ENCODE measurements around the gene PARD3. TPM values are rescaled to one million over a fixed set of nuclear protein-coding genes. Genes with fewer than 3 reads are reported as not detected.
"Not testable (repeated sequence)": the region's sequence is repeated elsewhere in the genome, so short reads cannot be mapped to it uniquely, and the experiment has no call there.

The PARD3 gene
- total RNA-seq, 3 donors from 2014 or later, result 39.5 to 87.9 (median 47.0) TPM

GRCh38 chr10:34430685-34431084 is 384.4 kb downstream of the PARD3 start:
- no peak for ATAC-seq
- no peak overlapping the region for H3K4me3 ChIP-seq
- H3K4me1 ChIP-seq (ENCODE audit: low read depth), result no peaks in the 10 kb centered on the region
- DNase-seq, result no peak
- no peaks in the 10 kb centered on the region for H3K9me3 ChIP-seq
- H3K36me3 ChIP-seq (ENCODE audit: low read depth), result no peaks in the 10 kb centered on the region
- intact Hi-C loops (cut with DNase I, micrococcal nuclease), result no loop called here
- TF ChIP-seq CTCF (IDR thresholded peaks at IDR 0.05), result no peak

DNA sequence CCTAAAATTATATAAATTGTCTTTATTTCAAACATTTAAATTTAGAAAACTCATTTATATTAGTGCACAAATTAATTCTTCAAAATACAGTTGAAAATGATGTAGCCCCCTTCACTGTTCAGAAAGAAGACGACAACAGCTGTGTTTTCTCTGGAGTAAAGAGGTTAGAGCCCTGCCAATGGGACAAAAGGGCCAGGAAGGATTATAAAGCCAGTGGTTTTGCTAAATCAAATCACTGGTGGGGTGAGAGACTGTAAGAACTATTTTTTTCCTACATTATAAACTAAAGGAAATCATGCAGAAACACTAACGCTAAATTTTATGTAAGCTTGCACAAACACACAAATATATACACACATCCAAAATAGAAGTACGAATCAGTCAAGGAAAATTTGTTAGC is 386.6 kb downstream of the PARD3 start:
- H3K4me3 ChIP-seq, result no peak overlapping the region
- TF ChIP-seq CTCF (IDR thresholded peaks at IDR 0.05), result no peak
- DNase-seq, result no peak
- no peak for ATAC-seq
- no peaks in the 10 kb centered on the region for H3K9me3 ChIP-seq
- no peaks in the 10 kb centered on the region for H3K36me3 ChIP-seq (ENCODE audit: low read depth)
- intact Hi-C loops (cut with DNase I, micrococcal nuclease), result no loop called here
- no peaks in the 10 kb centered on the region for H3K4me1 ChIP-seq (ENCODE audit: low read depth)

DNA sequence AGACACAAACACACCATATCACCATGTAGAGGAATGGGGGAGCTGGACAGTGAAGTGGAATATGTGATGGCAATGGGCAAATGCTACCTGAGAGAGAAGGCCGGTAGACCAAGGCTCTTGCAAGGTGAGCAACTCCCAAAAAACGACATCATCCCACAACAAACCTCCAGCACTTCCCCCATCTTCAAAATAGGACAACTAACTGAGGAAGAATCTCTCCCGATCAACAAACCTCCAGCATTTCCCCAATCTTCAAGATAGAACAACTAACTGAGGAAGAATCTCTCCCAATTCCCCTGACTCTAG is 387.2 kb downstream of the PARD3 start:
- no peak for TF ChIP-seq CTCF (IDR thresholded peaks at IDR 0.05)
- intact Hi-C loops (cut with DNase I, micrococcal nuclease), result no loop called here
- ATAC-seq (no peak), DNase-seq (no peak)
- no peak overlapping the region for H3K4me3 ChIP-seq
- no peaks in the 10 kb centered on the region for H3K36me3 ChIP-seq (ENCODE audit: low read depth)
- no peaks in the 10 kb centered on the region for H3K9me3 ChIP-seq
- H3K4me1 ChIP-seq (ENCODE audit: low read depth), result no peaks in the 10 kb centered on the region

DNA sequence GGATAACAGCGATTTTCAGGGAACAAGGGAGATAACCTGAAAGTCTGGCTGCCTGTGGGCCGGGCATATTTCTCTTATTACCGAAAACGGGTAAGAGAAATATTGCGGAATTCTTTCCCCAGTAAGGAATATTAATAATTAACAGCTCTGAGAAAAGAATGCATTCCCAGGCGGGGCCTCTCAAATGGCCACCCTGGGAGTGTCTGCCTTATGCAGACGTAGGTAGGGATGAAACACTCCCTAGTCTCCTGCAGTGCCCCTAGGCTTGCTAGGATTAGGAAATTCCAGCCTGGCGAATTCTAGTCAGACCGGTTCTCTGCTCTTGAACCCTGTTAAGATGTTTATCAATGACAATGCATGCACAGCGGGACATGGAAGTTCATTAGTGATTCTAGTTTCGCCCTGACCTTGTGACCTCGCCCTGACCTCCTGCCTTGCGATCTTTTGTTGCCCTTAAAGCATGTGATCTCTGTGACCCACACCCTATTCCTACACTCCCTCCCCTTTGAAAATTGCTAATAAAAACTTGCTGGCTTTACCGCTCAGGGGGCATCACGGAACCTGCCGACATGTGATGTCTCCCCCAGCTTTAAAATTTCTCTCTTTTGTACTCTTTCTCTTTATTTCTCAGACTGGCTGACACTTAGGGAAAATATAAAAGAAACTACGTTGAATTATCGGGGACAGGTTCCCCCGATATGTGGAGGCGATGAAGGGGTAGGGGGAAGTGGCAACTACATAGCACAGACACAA is 387.8 kb downstream of the PARD3 start:
- H3K4me3 ChIP-seq; DNase-seq; H3K4me1 ChIP-seq (ENCODE audit: low read depth); H3K9me3 ChIP-seq; intact Hi-C loops (cut with DNase I, micrococcal nuclease); ATAC-seq; H3K36me3 ChIP-seq (ENCODE audit: low read depth): not testable (repeated sequence)

GRCh38 chr10:34426538-34427157 is 388.4 kb downstream of the PARD3 start:
- H3K4me1 ChIP-seq (ENCODE audit: low read depth); ATAC-seq; DNase-seq; H3K36me3 ChIP-seq (ENCODE audit: low read depth); intact Hi-C loops (cut with DNase I, micrococcal nuclease); H3K9me3 ChIP-seq; H3K4me3 ChIP-seq: not testable (repeated sequence)

- no peaks in the 10 kb centered on the region for H3K9me3 ChIP-seq
- DNase-seq (no peak), ATAC-seq (no peak)
- intact Hi-C loops (cut with DNase I, micrococcal nuclease), result no loop called here
- H3K4me3 ChIP-seq, result no peak overlapping the region
- no peak for TF ChIP-seq CTCF (IDR thresholded peaks at IDR 0.05)
- no peaks in the 10 kb centered on the region for H3K36me3 ChIP-seq (ENCODE audit: low read depth)
- H3K4me1 ChIP-seq (ENCODE audit: low read depth), result no peaks in the 10 kb centered on the region
Measured at GRCh38 chr10:34426041-34426440, 389.1 kb downstream of the PARD3 start.
